ENCODE data around the gene TTC34.

DNA sequence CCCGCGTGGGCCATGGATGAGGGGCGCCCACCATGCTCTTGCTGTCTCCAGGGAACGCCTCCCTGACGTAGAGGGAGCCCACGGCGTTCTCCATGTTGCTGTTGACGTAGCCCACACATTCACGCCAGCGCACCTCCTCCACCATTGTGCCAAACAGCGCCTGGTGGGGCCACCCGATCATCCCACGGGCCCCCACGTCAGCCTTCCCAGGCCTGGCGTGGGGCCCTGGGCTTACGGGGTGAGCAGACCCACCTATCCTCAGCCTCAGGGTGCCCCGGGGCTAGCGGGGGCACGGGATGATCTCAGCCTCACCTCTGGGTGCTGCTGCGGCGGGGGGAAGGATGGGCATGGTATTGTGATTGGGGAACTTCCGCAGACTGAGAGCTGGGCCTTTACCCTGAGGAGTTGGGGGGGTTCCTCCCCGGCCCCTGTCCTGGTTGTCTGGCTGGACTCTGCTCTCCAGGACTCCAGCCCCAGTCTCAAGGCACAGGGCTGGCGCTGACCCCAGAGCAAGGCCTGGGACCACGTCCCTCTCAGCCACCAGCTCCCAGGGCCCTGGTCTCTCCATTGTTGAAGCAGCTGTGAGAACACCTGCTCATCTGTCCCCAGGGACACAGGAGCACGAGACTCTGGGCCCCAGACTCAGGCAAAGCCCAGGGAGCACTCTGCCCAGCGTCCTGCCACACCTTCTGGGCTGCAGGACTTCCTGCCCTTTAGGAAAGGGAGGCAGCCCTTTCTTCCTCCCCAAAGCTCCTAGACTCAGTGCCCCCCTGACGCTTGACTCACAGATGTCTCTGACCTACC lies 204.8 kb downstream of the TTC34 start:
- TF ChIP-seq, protein P1, sequence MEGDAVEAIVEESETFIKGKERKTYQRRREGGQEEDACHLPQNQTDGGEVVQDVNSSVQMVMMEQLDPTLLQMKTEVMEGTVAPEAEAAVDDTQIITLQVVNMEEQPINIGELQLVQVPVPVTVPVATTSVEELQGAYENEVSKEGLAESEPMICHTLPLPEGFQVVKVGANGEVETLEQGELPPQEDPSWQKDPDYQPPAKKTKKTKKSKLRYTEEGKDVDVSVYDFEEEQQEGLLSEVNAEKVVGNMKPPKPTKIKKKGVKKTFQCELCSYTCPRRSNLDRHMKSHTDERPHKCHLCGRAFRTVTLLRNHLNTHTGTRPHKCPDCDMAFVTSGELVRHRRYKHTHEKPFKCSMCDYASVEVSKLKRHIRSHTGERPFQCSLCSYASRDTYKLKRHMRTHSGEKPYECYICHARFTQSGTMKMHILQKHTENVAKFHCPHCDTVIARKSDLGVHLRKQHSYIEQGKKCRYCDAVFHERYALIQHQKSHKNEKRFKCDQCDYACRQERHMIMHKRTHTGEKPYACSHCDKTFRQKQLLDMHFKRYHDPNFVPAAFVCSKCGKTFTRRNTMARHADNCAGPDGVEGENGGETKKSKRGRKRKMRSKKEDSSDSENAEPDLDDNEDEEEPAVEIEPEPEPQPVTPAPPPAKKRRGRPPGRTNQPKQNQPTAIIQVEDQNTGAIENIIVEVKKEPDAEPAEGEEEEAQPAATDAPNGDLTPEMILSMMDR (IDR thresholded peaks at IDR 0.05) = no peak
- TF ChIP-seq POLR2A (IDR thresholded peaks at IDR 0.05) (no peak), POLR2AphosphoS5 (IDR thresholded peaks at IDR 0.05) (no peak), EP300 (IDR thresholded peaks at IDR 0.05) (no peak)

All from gastroesophageal sphincter (tissue), 3 donors.